ENCODE measurements around the gene FBXO38.

GRCh38 chr5:148384380-148384737 is 601 bp downstream of the FBXO38 start:
- TF ChIP-seq CTCF (IDR thresholded peaks at IDR 0.05), result no peak
- no peak for TF ChIP-seq POLR2A (IDR thresholded peaks at IDR 0.05)
